HG02970 (cell line): Measurements from ENCODE around the gene HELQ.
"Not testable (repeated sequence)": the region's sequence is repeated elsewhere in the genome, so short reads cannot be mapped to it uniquely, and the experiment has no call there.

ENCODE experiments used
- ATAC-seq: cut with Tn5 transposase; IDR thresholded peaks from one replicate; pipeline ENCODE4 v1.9.1; 2021; ENCODE audit warnings: mild to moderate bottlenecking, moderate library complexity, moderate number of reproducible peaks; ENCODE audit not compliant: unreplicated experiment, low FRiP score

The HELQ gene

GRCh38 chr4:83455281-83456183, at the start of gene HELQ, which contains the start of gene MRPS18C:
HELQ (minus strand) TSS chr4:83455823; CDS start chr4:83455693, 130 bp downstream.
MRPS18C (plus strand) TSS chr4:83456058; CDS start chr4:83456078, 20 bp downstream.
- peak; percentile 98 for ATAC-seq

GRCh38 chr4:83504996-83505395, 49.4 kb upstream of the HELQ start:
- ATAC-seq: no peak

- ATAC-seq: no peak
Observed at GRCh38 chr4:83504503-83504902, 48.9 kb upstream of the HELQ start.

GRCh38 chr4:83503974-83504373, 48.4 kb upstream of the HELQ start:
- ATAC-seq: no peak

- not testable (repeated sequence) for ATAC-seq
Observed at GRCh38 chr4:83501671-83502070, 46.0 kb upstream of the HELQ start.

GRCh38 chr4:83498187-83498586, 42.6 kb upstream of the HELQ start:
- ATAC-seq: no peak

GRCh38 chr4:83496085-83496917, 40.7 kb upstream of the HELQ start:
- ATAC-seq: not testable (repeated sequence)

- ATAC-seq: no peak
Observed at GRCh38 chr4:83490876-83491450, 35.3 kb upstream of the HELQ start.

GRCh38 chr4:83489711-83490326, 34.2 kb upstream of the HELQ start:
- no peak for ATAC-seq

- ATAC-seq: no peak
Observed at GRCh38 chr4:83486457-83487129, 31.0 kb upstream of the HELQ start.

- peak; percentile 99 for ATAC-seq
Observed at GRCh38 chr4:83484500-83485461, 29.2 kb upstream of the HELQ start, which contains the start of gene ABRAXAS1. ABRAXAS1 (minus strand) TSS chr4:83485100; CDS start chr4:83485072, 28 bp downstream.

GRCh38 chr4:83473966-83474365, 18.3 kb upstream of the HELQ start:
- no peak for ATAC-seq

GRCh38 chr4:83473423-83473822, 17.8 kb upstream of the HELQ start:
- ATAC-seq: no peak

GRCh38 chr4:83456184-83456501, 520 bp upstream of the HELQ start:
- ATAC-seq: no peak

GRCh38 chr4:83454686-83455085, 937 bp downstream of the HELQ start:
- no peak for ATAC-seq

GRCh38 chr4:83449009-83449408, 6.6 kb downstream of the HELQ start:
- no peak for ATAC-seq

- ATAC-seq: no peak
Observed at GRCh38 chr4:83440899-83441298, 14.7 kb downstream of the HELQ start.

GRCh38 chr4:83440148-83440814, 15.3 kb downstream of the HELQ start:
- no peak for ATAC-seq
